K562 (cell line): ENCODE data around the gene RNF187. TPM values are rescaled to one million over a fixed set of nuclear protein-coding genes. Genes with fewer than 3 reads are reported as not detected.

Experiments used
- ATAC-seq: fragments of 200-7000 bp; cut with Tn5 transposase; 3 replicates; pipeline ENCODE4 v1.9.1; 2020; ENCODE audit warnings: moderate library complexity
- BruUV-seq: library from RNA; stranded (reverse); fragments of 400-500 nt; replicated peaks from 2 replicates; lab custom pipeline; 2021; lab: Mats Ljungman, UMichigan
- CTCF ChIA-PET: fragments of 300-600 bp; formaldehyde crosslinking; extraction: SDS; loops from one replicate; lab custom pipeline; 2021; ENCODE audit warnings: low intra/inter-chr PET ratio; lab: Yijun Ruan, JAX
- POLR2A ChIA-PET: fragments of 300-600, 350-650 bp; sonication (Branson Sonifier 250); formaldehyde crosslinking; extraction: SDS; loops from one replicate; lab custom pipeline; 2021; ENCODE audit warnings: antibody characterized with exemption, inconsistent platforms; lab: Yijun Ruan, JAX
- DNase-seq, 4 experiments: peaks; one replicate each; pipeline versions ENCODE4 v3.0.0 to v3.0.0-alpha.2; 2011 to 2018; ENCODE audit warnings: low spot score in 3 of 4, mixed read lengths in 3 of 4; ENCODE audit errors: extremely low read depth in 1 of 4
- FAIRE-seq: peaks from 2 replicates; lab custom pipeline; 2011; peaks lifted over from hg19 to GRCh38; lab: Jason Lieb, UNC
- H2AFZ ChIP-seq: 2 replicates; pipeline ENCODE4 v1.6.0; 2011; ENCODE audit warnings: low read depth, low read length, control low read depth, inconsistent platforms
- H3K27ac ChIP-seq: fragments of 200-600 bp; 3 replicates; pipeline ENCODE4 v1.8.0; 2011; ENCODE audit warnings: low read depth, mild to moderate bottlenecking, control low read depth, inconsistent platforms, low read length, moderate library complexity, mixed read lengths; ENCODE audit errors: extremely low read depth
- H3K27me3 ChIP-seq, 2 experiments: fragments of 300-600 bp in 1 of 2; 2 replicates in 1 of 2; 3 replicates in 1 of 2; pipeline versions ENCODE4 v1.6.0 to v1.8.0; 2011; ENCODE audit warnings: inconsistent platforms in 2 of 2, low read length in 2 of 2, mild to moderate bottlenecking in 1 of 2, mixed read lengths in 1 of 2, moderate library complexity in 1 of 2; ENCODE audit not compliant: control insufficient read depth in 2 of 2, insufficient read depth in 2 of 2
- H3K36me3 ChIP-seq: fragments of 300-600 bp; 3 replicates; pipeline ENCODE4 v1.8.0; 2011; ENCODE audit warnings: mild to moderate bottlenecking, low read length, inconsistent platforms; ENCODE audit not compliant: control insufficient read depth, insufficient read depth
- H3K4me1 ChIP-seq, 2 experiments: fragments of 200-600 bp in 1 of 2; replicated peaks in 1 of 2; 2 replicates in 1 of 2; 3 replicates in 1 of 2; pipeline versions ENCODE4 v1.5.1 to v1.8.0; 2011; ENCODE audit warnings: inconsistent platforms in 2 of 2, low read length in 2 of 2, mild to moderate bottlenecking in 1 of 2, mixed read lengths in 1 of 2, moderate library complexity in 1 of 2; ENCODE audit not compliant: control insufficient read depth in 2 of 2, insufficient read depth in 2 of 2
- H3K4me2 ChIP-seq: 2 replicates; pipeline ENCODE4 v1.6.1; 2011; ENCODE audit warnings: low read length, control low read depth, inconsistent platforms, mixed read lengths; ENCODE audit not compliant: insufficient read depth
- H3K4me3 ChIP-seq: fragments of 200-600 bp; sonication (generic), shearing (Covaris generic); 2 replicates; pipeline ENCODE4 v1.5.1; 2016; ENCODE audit warnings: control low read depth, inconsistent platforms
- H3K79me2 ChIP-seq: fragments of 200-600 bp; 3 replicates; pipeline ENCODE4 v1.8.0; 2011; ENCODE audit warnings: low read length, inconsistent platforms; ENCODE audit not compliant: control insufficient read depth, insufficient read depth
- H3K9ac ChIP-seq, 2 experiments: 2 replicates each; pipeline versions ENCODE4 v1.6.0 to v1.6.1; 2011; ENCODE audit warnings: low read depth in 2 of 2, low read length in 2 of 2, control low read depth in 1 of 2, inconsistent platforms in 1 of 2, mild to moderate bottlenecking in 1 of 2, mixed read lengths in 1 of 2; ENCODE audit not compliant: insufficient read depth in 1 of 2
- H3K9me1 ChIP-seq: one replicate; pipeline ENCODE4 v1.6.0; 2011; ENCODE audit warnings: inconsistent platforms, mild to moderate bottlenecking, low read length, moderate library complexity; ENCODE audit not compliant: control insufficient read depth, insufficient read depth
- H3K9me3 ChIP-seq: replicated peaks from 2 replicates; pipeline ENCODE4 v1.5.1; 2011; ENCODE audit warnings: low read depth, low read length, inconsistent platforms; ENCODE audit not compliant: control insufficient read depth, insufficient read depth
- H4K20me1 ChIP-seq: replicated peaks from 2 replicates; pipeline ENCODE4 v1.6.1; 2011; ENCODE audit warnings: low read length, inconsistent platforms, mixed read lengths; ENCODE audit not compliant: control insufficient read depth, insufficient read depth
- CC2D1A ChIP-seq: fragments of 450-650 bp; IDR thresholded peaks from 2 replicates; pipeline ENCODE4 v1.6.1; 2017; ENCODE audit warnings: mild to moderate bottlenecking
- ESRRA ChIP-seq: fragments of 450-650 bp; IDR thresholded peaks from 2 replicates; pipeline ENCODE4 v1.6.1; 2014; ENCODE audit warnings: low read depth, mild to moderate bottlenecking, moderate library complexity, borderline replicate concordance
- GABPB2 ChIP-seq: fragments of 250-450 bp; sonication (Bioruptor Pico); conservative IDR thresholded peaks from 2 replicates; pipeline ENCODE4 v1.5.1; 2021; ENCODE audit warnings: mild to moderate bottlenecking
- HMG20B ChIP-seq: fragments of 250-450 bp; sonication (Bioruptor Pico); IDR thresholded peaks from 2 replicates; pipeline ENCODE4 v1.5.0; 2021; ENCODE audit warnings: mild to moderate bottlenecking
- LCOR ChIP-seq: sonication (generic); formaldehyde crosslinking; IDR thresholded peaks from 2 replicates; pipeline ENCODE4 v1.8.0; 2022; ENCODE audit warnings: mild to moderate bottlenecking, missing genetic modification reagents
- NFRKB ChIP-seq: fragments of 450-650 bp; IDR thresholded peaks from 2 replicates; pipeline ENCODE4 v1.6.1; 2016; ENCODE audit warnings: low read depth
- SRSF3 ChIP-seq: fragments of 200-400 bp; formaldehyde crosslinking; IDR thresholded peaks from 2 replicates; pipeline ENCODE4 v1.6.1; 2016; ENCODE audit warnings: mild to moderate bottlenecking, low read length, moderate library complexity; ENCODE audit not compliant: insufficient read depth
- ZNF121 ChIP-seq: sonication (generic); formaldehyde crosslinking; conservative IDR thresholded peaks from 2 replicates; pipeline ENCODE4 v1.8.0; 2022; ENCODE audit warnings: missing genetic modification reagents
- ZNF408 ChIP-seq: fragments of 250-450 bp; sonication (Bioruptor Pico); IDR thresholded peaks from 2 replicates; pipeline ENCODE4 v1.4.0; 2020; ENCODE audit warnings: low read depth, mild to moderate bottlenecking, moderate library complexity
- ZNF644 ChIP-seq: fragments of 200-800 bp; sonication (Bioruptor generic); IDR thresholded peaks from 2 replicates; pipeline ENCODE4 v1.6.1; 2016; ENCODE audit warnings: low read depth, missing genetic modification characterization, missing compliant biosample characterization
- ZNF76 ChIP-seq: fragments of 250-450 bp; sonication (Bioruptor Pico); IDR thresholded peaks from 2 replicates; pipeline ENCODE4 v1.4.0; 2020; ENCODE audit warnings: mild to moderate bottlenecking, moderate library complexity, borderline replicate concordance
- WGBS: fragments of 100-300 bp; shearing (Covaris generic); methylation state at CpG from one replicate; pipeline ENCODE4 v1.1.6; 2016; ENCODE audit warnings: low coverage, mixed read lengths; ENCODE audit not compliant: insufficient coverage; ENCODE audit errors: missing lambda C conversion rate; 5-methylcytosine and 5-hydroxymethylcytosine counted together
- in situ Hi-C: fragments of 300-500 bp; cut with MboI; formaldehyde crosslinking; loops from 4 replicates; pipeline ENCODE4 v1.15.0; 2018; ENCODE audit warnings: inconsistent platforms, mixed read lengths
- intact Hi-C: fragments of 100-400 bp; cut with micrococcal nuclease; formaldehyde crosslinking; loops from 2 replicates; pipeline ENCODE4 v1.14.2; 2022
- polyA plus RNA-seq, 8 experiments: library from polyadenylated mRNA; depleted of rRNA in 4 of 8; stranded (reverse) in 5 of 8; unstranded in 3 of 8; fragments of >200 nt; fragmentation: Nextera tagmentation in 2 of 8; fragmentation: Illumina TruSeq in 1 of 8; extraction: Ambion mirVana in 2 of 8; extraction: Trizol in 1 of 8; gene quantifications; 2 replicates each; pipeline versions ENCODE4 v1.2.1 to v1.2.3, GENCODE V29; 2011 to 2014; ENCODE audit warnings: inconsistent platforms in 1 of 8, missing spikeins in 1 of 8
- total RNA-seq, 7 experiments: library from RNA; depleted of rRNA in 6 of 7; stranded (reverse); fragments of >200 nt in 6 of 7; fragmentation: Illumina TruSeq in 2 of 7; extraction: Trizol in 2 of 7; gene quantifications; 2 replicates each; pipeline versions ENCODE4 v1.2.1 to v1.2.3, GENCODE V29; 2011 to 2021; ENCODE audit warnings: low replicate concordance in 1 of 7
- TF ChIP-seq, protein P1 (sequence below): IDR thresholded peaks from 2 replicates; pipeline ENCODE4 v1.6.1; 2012; ENCODE audit warnings: low read depth, low read length, improper control_type of control experiment, borderline replicate concordance
- TF ChIP-seq, protein P2 (sequence below): fragments of 250-450 bp; sonication (Bioruptor Pico); IDR thresholded peaks from 2 replicates; pipeline ENCODE4 v1.8.0; 2021; ENCODE audit warnings: moderate library complexity, mild to moderate bottlenecking, inconsistent platforms
- TF ChIP-seq, protein P3 (sequence below): fragments of 250-450 bp; sonication (Bioruptor Pico); IDR thresholded peaks from 2 replicates; pipeline ENCODE4 v1.6.1; 2021; ENCODE audit warnings: mild to moderate bottlenecking
- TF ChIP-seq, protein P4 (sequence below): fragments of 150-350 bp; IDR thresholded peaks from 2 replicates; pipeline ENCODE4 v1.6.1; 2014; ENCODE audit warnings: low read depth, mild to moderate bottlenecking, low read length, borderline replicate concordance

Gene RNF187
- total and polyA plus RNA-seq, 9 of the 15 experiments (the other 6 are each of a cell fraction or from before 2014, with no cell fraction given), result 2.3 to 119 (median 41.9) TPM

DNA sequence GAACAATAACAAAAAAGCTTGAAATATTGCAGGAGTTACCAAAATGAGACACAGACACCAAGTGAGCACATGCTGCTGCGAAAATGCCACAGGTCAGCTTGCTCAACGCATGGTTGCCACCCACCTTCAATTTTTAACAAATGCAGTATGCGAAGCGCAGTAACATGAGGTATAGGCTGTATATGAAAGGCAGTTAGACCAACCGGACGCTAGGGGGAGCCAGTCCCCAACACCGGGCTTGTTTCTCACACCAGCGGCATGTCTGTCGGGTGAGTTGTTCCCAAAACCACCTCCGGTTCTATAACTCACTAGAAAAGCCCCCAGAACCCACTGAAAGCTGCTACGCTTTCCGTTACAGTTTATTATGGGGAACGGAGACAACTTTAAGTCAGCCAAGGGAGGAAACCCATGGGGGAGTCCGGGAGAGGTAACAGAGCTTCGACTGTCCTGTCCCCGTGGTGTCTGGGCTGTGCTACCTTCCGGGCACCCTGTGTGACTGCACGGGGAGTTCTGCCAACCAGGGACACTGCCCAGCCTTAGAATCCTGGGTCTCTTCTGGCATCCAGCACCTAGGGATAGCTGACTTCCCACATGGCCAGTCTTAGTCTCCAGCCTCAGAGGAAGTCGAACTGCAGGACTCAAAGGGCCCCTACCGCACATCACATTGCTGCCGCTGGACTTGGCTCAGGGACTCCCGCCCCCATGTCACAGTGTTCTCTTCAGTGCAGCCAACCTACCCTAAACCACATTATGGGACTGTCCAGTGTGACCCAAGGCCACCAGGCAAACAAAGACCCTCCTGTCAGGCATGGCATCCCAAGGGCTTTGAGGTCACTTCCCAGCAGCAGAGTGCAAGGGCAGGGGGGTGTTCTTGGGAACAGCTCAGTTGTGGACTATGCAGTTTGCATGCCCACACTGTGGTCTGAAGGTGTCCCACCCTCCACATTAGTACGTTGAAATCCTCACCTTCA lies 14.0 kb downstream of the RNF187 start:
- ATAC-seq, result peak; percentile 93
- 23% methylated on average over 23 of the region's 23 CpGs for WGBS
- H3K36me3 ChIP-seq, result no peaks in the 10 kb centered on the region
- peak overlapping the region; percentile 91 for H2AFZ ChIP-seq
- no peaks in the 10 kb centered on the region for H3K79me2 ChIP-seq
- peak overlapping the region; percentile 29 to 59; a peak in 2 of 4 replicates for H3K9ac ChIP-seq
- peaks cover 21 to 36% of the 10 kb centered on the region in 2 experiments; a peak in 4 of 5 replicates for H3K4me1 ChIP-seq
- intact Hi-C loops (loop anchor here (1.0 kb wide), 1 partner anchor 14 kb away; no protein-coding TSS in a partner anchor), in situ Hi-C loops (no loop called here)
- no peaks in the 10 kb centered on the region for H3K9me3 ChIP-seq
- BruUV-seq, result TSS peak; percentile 18
- no peak overlapping the region for H3K27ac ChIP-seq
- H3K9me1 ChIP-seq, result no peaks in the 10 kb centered on the region
- peak overlapping the region; percentile 50; the same call in 1 of the 2 replicates for H3K4me2 ChIP-seq
- H3K4me3 ChIP-seq, result no peak overlapping the region
- CTCF ChIA-PET, result interaction anchor here (0.8 to 1.8 kb wide), 3 partner anchors 9 to 14 kb away, joined by 3 to 11 read pairs (median 4); no protein-coding TSS in a partner anchor
- H3K27me3 ChIP-seq, result no peaks in the 10 kb centered on the region
- POLR2A ChIA-PET, result interaction anchor here (0.5 to 4.1 kb wide), 7 partner anchors 12 to 572 kb away, joined by 3 to 30 read pairs (median 4); a partner anchor contains a TSS
- peak; percentile 96 for FAIRE-seq
- peak; percentile 87 to 95 (median 88) for DNase-seq
- H4K20me1 ChIP-seq, result no peaks in the 10 kb centered on the region
- TF ChIP-seq NFRKB, result no peak
- TF ChIP-seq, protein P1, sequence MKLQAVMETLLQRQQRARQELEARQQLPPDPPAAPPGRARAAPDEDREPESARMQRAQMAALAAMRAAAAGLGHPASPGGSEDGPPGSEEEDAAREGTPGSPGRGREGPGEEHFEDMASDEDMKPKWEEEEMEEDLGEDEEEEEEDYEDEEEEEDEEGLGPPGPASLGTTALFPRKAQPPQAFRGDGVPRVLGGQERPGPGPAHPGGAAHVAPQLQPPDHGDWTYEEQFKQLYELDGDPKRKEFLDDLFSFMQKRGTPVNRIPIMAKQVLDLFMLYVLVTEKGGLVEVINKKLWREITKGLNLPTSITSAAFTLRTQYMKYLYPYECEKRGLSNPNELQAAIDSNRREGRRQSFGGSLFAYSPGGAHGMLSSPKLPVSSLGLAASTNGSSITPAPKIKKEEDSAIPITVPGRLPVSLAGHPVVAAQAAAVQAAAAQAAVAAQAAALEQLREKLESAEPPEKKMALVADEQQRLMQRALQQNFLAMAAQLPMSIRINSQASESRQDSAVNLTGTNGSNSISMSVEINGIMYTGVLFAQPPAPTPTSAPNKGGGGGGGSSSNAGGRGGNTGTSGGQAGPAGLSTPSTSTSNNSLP, result no peak
- TF ChIP-seq ESRRA, result no peak
- TF ChIP-seq, protein P2, sequence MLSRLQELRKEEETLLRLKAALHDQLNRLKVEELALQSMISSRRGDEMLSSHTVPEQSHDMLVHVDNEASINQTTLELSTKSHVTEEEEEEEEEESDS (CRISPR knock-in tag), result no peak
- TF ChIP-seq, protein P3, sequence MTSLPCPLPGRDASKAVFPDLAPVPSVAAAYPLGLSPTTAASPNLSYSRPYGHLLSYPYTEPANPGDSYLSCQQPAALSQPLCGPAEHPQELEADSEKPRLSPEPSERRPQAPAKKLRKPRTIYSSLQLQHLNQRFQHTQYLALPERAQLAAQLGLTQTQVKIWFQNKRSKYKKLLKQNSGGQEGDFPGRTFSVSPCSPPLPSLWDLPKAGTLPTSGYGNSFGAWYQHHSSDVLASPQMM, result no peak
- no peak for TF ChIP-seq ZNF408 (CRISPR knock-in tag)
- TF ChIP-seq GABPB2 (CRISPR knock-in tag), result no peak
- TF ChIP-seq, protein P4, sequence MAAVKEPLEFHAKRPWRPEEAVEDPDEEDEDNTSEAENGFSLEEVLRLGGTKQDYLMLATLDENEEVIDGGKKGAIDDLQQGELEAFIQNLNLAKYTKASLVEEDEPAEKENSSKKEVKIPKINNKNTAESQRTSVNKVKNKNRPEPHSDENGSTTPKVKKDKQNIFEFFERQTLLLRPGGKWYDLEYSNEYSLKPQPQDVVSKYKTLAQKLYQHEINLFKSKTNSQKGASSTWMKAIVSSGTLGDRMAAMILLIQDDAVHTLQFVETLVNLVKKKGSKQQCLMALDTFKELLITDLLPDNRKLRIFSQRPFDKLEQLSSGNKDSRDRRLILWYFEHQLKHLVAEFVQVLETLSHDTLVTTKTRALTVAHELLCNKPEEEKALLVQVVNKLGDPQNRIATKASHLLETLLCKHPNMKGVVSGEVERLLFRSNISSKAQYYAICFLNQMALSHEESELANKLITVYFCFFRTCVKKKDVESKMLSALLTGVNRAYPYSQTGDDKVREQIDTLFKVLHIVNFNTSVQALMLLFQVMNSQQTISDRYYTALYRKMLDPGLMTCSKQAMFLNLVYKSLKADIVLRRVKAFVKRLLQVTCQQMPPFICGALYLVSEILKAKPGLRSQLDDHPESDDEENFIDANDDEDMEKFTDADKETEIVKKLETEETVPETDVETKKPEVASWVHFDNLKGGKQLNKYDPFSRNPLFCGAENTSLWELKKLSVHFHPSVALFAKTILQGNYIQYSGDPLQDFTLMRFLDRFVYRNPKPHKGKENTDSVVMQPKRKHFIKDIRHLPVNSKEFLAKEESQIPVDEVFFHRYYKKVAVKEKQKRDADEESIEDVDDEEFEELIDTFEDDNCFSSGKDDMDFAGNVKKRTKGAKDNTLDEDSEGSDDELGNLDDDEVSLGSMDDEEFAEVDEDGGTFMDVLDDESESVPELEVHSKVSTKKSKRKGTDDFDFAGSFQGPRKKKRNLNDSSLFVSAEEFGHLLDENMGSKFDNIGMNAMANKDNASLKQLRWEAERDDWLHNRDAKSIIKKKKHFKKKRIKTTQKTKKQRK, result no peak
- no peak for TF ChIP-seq ZNF121 (CRISPR knock-in tag)
- no peak for TF ChIP-seq ZNF644 (tag)
- TF ChIP-seq HMG20B (CRISPR knock-in tag), result no peak; the same call in 1 of the 2 replicates
- peak; percentile 62; the same call in 1 of the 2 replicates for TF ChIP-seq LCOR
- no peak for TF ChIP-seq SRSF3
- TF ChIP-seq CC2D1A, result peak; percentile 26; the same call in 1 of the 2 replicates
- peak; percentile 77; the same call in 1 of the 2 replicates for TF ChIP-seq ZNF76 (CRISPR knock-in tag)
